ENCODE data around the gene CHST9. TPM values are rescaled to one million over a fixed set of nuclear protein-coding genes. Genes with fewer than 3 reads are reported as not detected.

The CHST9 gene
- total and polyA plus RNA-seq, 2 experiments from 2014 or later: 15.5 to 16.8 TPM

GRCh38 chr18:27181726-27182125 lies 3.4 kb downstream of the CHST9 start:
- no peak for ATAC-seq
- Mint-ChIP-seq H3K4me3 (no peak overlapping the region), H3K9me3 (no peaks in the 10 kb centered on the region), H3K27ac (no peak overlapping the region), H3K4me1 (peaks cover 38% of the 10 kb centered on the region), H3K36me3 (ENCODE audit: low read depth) (no peaks in the 10 kb centered on the region), H3K27me3 (ENCODE audit: insufficient read depth, low read depth, poor library complexity) (peaks cover 11% of the 10 kb centered on the region)
- TF ChIP-seq EZH2phosphoT487 (IDR thresholded peaks at IDR 0.05; ENCODE audit: unreplicated experiment) (no peak), NANOG (IDR thresholded peaks at IDR 0.05; ENCODE audit: borderline replicate concordance) (no peak)
- 0 out of 2 replicates have a peak, but pooled peaks cover 3% of the 10 kb centered on the region for H4K20me1 ChIP-seq (replicated peaks; ENCODE audit: insufficient read depth)
- no peak overlapping the region for H3K4me3 ChIP-seq
- H3F3A ChIP-seq (replicated peaks; ENCODE audit: low read depth): no peaks in the 10 kb centered on the region
- DNase-seq (ENCODE audit: low spot score): no peak
- H2AFZ ChIP-seq: no peak overlapping the region
- H3K9me2 ChIP-seq (ENCODE audit: insufficient read depth): no peaks in the 10 kb centered on the region
- H3K27ac ChIP-seq (ENCODE audit: low read depth): no peak overlapping the region
- peaks cover 41% of the 10 kb centered on the region for H3K4me1 ChIP-seq (ENCODE audit: insufficient read depth)
- peaks cover 8% of the 10 kb centered on the region; the same call in 1 of the 2 replicates for H3K27me3 ChIP-seq (ENCODE audit: insufficient read depth)
- no peaks in the 10 kb centered on the region for H3K36me3 ChIP-seq (ENCODE audit: insufficient read depth)
- peaks cover 36% of the 10 kb centered on the region for H3K79me2 ChIP-seq (replicated peaks; ENCODE audit: insufficient read depth)
- H3K4me2 ChIP-seq: no peak overlapping the region

- no peak overlapping the region for H3K4me3 ChIP-seq
- 0 out of 2 replicates have a peak, but pooled peaks cover 3% of the 10 kb centered on the region for H4K20me1 ChIP-seq (replicated peaks; ENCODE audit: insufficient read depth)
- no peak overlapping the region for H3K27ac ChIP-seq (ENCODE audit: low read depth)
- no peaks in the 10 kb centered on the region for H3K9me2 ChIP-seq (ENCODE audit: insufficient read depth)
- Mint-ChIP-seq H3K9me3 (no peaks in the 10 kb centered on the region), H3K4me1 (peaks cover 47% of the 10 kb centered on the region), H3K36me3 (ENCODE audit: low read depth) (no peaks in the 10 kb centered on the region), H3K27me3 (ENCODE audit: insufficient read depth, low read depth, poor library complexity) (no peaks in the 10 kb centered on the region), H3K27ac (no peak overlapping the region), H3K4me3 (no peak overlapping the region)
- H3K4me2 ChIP-seq: no peak overlapping the region
- TF ChIP-seq ZNF114 (CRISPR knock-in tag; IDR thresholded peaks at IDR 0.05) (no peak), EZH2 (IDR thresholded peaks at IDR 0.05; ENCODE audit: low read depth, unreplicated experiment) (no peak), JUNB (IDR thresholded peaks at IDR 0.05; ENCODE audit: unreplicated experiment) (no peak), CTCF (conservative IDR thresholded peaks at IDR 0.05; ENCODE audit: low read depth in 2 of 2) (no peak), ETS1 (IDR thresholded peaks at IDR 0.05) (no peak), REST (IDR thresholded peaks at IDR 0.05; ENCODE audit: unreplicated experiment) (no peak), STAT1 (IDR thresholded peaks at IDR 0.05; ENCODE audit: unreplicated experiment) (no peak), NANOG (IDR thresholded peaks at IDR 0.05; ENCODE audit: borderline replicate concordance) (no peak), POLR2AphosphoS5 (IDR thresholded peaks at IDR 0.05; ENCODE audit: low read depth) (no peak)
- H2AFZ ChIP-seq: no peak overlapping the region
- H3K27me3 ChIP-seq (ENCODE audit: insufficient read depth): no peaks in the 10 kb centered on the region
- DNase-seq (ENCODE audit: low spot score) (no peak), ATAC-seq (no peak)
- peaks cover 37% of the 10 kb centered on the region for H3K79me2 ChIP-seq (replicated peaks; ENCODE audit: insufficient read depth)
- no peaks in the 10 kb centered on the region for H3K36me3 ChIP-seq (ENCODE audit: insufficient read depth)
- H3K4me1 ChIP-seq (ENCODE audit: insufficient read depth): peaks cover 51% of the 10 kb centered on the region
- no peaks in the 10 kb centered on the region for H3F3A ChIP-seq (replicated peaks; ENCODE audit: low read depth)
Observed at GRCh38 chr18:27178424-27178823, 6.7 kb downstream of the CHST9 start.
